ENCODE measurements around the gene ZNF350.

DNA sequence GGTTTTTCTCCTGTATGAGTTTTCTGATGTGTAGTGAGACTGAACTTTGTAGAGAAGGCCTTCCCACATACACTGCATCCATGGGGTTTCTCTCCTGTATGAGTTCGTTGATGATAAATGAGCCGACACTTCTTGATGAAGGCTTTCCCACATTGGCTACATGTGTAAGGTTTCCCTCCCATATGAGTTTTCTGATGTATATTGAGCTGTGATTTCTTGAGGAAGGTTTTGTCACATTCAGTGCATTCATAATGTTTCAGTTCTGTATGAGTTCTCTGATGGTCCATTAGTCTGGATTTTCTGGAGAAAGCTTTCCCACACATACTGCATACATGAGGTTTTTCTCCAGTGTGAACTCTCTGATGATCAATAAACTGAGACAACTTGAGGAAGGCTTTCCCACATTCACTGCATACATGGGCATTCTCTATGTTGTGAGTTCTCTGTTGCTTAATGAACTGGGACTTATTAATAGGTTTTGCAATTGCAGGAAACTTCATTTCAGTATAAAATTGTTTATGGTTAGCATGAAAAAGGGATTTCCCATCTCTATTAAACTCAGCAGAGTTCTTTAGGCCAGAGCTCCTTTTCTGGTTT is 7.5 kb upstream of the ZNF350 start:
- no peak for TF ChIP-seq POLR2AphosphoS5 (IDR thresholded peaks at IDR 0.05; ENCODE audit: borderline replicate concordance, low read depth, low read length)
- TF ChIP-seq EZH2 (IDR thresholded peaks at IDR 0.05) = no peak

Measured in SK-N-MC (cell line).